Skin epidermis (tissue), 12 donors: ENCODE data around the gene INTS3.
A peak's percentile ranks its signal among the peaks of the same experiment; 100 is the strongest.
"Not testable (repeated sequence)": the region's sequence is repeated elsewhere in the genome, so short reads cannot be mapped to it uniquely, and the experiment has no call there.

ENCODE experiments used
- H3K27ac ChIP-seq, 21 experiments: fragments of 200-600 bp; sonication (generic) in 11 of 21; one replicate each; pipeline ENCODE4 v1.5.0; 2020; ENCODE audit warnings: mild to moderate bottlenecking in 3 of 21, inconsistent platforms in 2 of 21, moderate library complexity in 2 of 21
- H3K4me3 ChIP-seq, 7 experiments: fragments of 200-600 bp; sonication (generic) in 2 of 7; one replicate each; pipeline ENCODE4 v1.5.0; 2020; ENCODE audit warnings: inconsistent platforms in 2 of 7, mild to moderate bottlenecking in 2 of 7, moderate library complexity in 1 of 7

INTS3 gene

DNA sequence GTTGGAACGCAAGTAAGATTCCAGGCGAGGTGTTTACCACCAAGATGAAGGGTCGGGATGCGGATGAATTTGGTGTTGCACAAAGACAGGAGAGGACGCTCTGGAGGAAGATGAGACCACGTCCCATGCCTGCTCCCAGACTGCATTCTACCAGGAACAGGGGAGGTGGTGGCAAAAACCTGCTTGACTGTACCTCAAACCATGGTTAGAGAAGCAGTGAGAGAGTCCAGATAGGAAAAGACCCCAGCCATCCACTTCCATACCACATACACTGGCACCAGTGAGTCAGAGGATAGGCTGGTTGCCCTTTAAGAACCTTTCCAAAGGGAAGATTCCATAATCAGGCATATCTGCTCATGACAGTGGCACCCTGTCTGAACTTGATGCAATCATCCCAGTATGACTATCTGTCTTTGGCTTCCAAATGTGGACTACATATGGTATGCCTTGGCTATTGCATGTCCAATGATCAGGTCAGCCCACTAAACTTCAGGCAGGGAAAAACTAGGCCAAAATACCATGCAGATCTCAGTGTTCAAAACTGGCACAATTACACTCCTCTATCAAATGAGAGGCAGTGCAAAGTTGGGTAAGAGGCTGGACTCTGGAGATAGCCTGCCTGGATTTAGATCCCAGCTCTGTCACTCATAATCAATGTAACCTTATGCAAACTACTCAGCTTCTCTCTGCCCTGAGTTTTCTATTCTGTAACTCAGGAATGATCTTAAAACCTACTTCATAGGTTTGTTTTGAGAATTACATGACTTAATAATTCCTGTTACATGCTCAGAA is 28.7 kb upstream of the INTS3 start:
- H3K4me3 ChIP-seq, result no peak overlapping the region
- H3K27ac ChIP-seq, result peak overlapping the region in 16 of 21 experiments; percentile 24 to 89 (median 64)

DNA sequence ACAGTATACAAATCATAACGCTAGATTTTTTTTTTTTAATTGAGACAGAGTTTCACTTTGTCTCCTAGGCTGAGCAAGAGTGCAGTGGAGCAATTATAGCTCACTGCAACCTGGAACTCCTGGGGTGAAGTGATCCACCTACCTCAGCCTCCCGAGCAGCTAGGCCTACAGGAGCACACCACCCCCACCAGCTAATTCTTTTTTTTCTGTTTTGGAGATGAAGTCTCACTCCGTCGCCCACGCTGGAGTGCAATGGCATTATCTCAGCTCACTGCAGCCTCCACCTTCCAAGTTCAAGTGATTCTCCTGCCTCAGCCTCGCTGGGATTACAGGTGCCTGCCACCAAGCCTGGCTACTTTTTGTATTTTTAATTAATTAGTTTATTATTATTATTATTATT is 28.1 kb upstream of the INTS3 start:
- no peak overlapping the region for H3K4me3 ChIP-seq
- peak overlapping the region in 4 of 21 experiments; percentile 16 to 79 (median 29) for H3K27ac ChIP-seq

DNA sequence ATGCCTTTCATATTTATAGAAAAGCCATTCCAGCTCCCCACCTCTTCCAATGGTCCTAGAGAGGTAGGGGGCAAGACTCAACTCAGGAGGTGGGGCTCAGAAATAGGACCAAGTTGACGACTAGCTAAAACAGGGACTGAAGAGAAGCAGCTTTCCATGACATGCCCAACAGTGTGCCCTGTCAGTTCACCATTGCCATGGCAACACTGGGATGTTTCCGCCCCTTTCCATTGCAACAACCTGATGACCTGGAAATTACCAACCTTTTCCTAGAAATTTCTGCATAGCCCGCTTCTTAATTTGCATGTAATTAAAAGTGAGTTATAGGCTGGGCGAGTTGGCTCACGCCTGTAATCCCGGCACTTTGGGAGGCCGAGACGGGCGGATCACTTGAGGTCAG is 22.4 kb upstream of the INTS3 start:
- Histone ChIP-seq H3K27ac (no peak overlapping the region), H3K4me3 (no peak overlapping the region)

DNA sequence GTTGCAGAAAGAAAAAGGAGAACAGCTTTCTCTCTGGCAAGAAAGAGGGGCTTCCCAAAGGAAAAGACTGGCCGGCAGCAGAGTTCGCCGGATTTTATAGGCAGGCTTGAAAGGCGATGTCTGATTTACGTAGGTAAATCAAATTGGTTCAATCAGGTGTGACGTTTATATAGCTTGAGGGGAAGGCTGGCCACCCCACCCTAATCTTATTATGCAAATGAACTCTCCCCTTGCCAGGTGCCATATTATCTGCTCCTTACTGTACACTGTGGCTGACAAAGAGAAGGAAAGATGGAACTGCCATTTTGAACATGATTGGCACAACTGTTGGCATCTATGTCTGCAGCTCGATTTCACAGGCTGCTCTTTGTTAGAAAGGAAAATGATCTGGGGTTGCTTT is 16.8 kb upstream of the INTS3 start:
- H3K4me3 ChIP-seq, result no peak overlapping the region
- H3K27ac ChIP-seq, result no peak overlapping the region

DNA sequence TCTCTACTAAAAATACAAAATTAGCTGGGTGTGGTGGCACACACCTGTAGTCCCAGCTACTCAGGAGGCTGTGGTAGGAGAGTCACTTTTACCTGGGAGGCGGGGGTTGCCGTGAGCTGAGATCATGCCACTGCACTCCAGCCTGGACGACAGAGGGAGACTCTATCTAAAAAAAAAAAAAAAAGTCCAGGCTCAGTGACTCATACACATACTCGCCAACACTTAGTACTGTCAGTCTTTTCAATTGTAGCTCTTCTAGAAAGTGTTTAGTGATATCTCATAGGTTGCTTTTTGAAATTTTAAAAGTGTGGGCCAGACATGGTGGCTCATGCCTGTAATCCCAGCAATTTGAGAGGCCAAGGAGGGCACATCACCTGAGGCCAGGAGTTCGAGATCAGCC is 11.6 kb upstream of the INTS3 start:
- H3K27ac ChIP-seq, H3K4me3 ChIP-seq: not testable (repeated sequence)

DNA sequence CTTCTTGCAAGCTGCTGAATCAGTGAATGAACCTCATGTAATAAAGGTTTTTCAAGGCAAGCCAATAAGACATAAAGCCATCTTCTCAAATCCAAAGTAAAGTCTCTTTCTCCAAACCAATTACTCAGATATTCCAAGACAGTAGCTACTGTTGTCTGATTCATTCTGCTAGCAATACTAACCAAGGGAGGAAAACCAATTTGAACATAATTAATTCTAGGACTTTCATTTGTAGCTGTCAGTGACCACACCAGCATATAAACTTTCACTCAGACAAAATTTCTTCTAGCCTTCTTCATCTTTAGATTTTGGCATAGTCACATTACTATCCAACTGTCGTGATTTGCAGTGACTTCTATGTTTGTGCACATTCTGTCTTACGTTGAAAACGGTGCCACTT is 10.5 kb upstream of the INTS3 start:
- no peak overlapping the region for H3K4me3 ChIP-seq
- no peak overlapping the region for H3K27ac ChIP-seq

DNA sequence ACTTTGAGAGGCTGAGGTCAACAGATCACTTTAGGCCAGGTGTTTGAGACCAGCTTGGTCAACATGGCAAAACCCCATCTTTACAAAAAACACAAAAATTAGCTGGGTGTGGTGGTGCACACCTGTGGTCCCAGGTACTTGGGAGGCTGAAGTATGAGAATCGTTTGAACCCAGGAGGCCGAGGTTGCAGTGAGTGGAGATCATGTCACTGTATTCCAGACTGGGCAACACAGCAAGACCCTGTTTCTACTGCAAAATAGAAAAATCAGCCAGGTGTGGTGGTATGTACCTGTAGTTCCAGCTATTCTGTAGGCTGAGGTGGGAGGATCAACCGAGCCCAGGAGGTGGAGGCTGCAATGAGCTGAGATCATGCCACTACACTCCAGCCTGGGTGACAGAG is 4.2 kb upstream of the INTS3 start:
- Histone ChIP-seq H3K27ac (no peak overlapping the region), H3K4me3 (no peak overlapping the region)

DNA sequence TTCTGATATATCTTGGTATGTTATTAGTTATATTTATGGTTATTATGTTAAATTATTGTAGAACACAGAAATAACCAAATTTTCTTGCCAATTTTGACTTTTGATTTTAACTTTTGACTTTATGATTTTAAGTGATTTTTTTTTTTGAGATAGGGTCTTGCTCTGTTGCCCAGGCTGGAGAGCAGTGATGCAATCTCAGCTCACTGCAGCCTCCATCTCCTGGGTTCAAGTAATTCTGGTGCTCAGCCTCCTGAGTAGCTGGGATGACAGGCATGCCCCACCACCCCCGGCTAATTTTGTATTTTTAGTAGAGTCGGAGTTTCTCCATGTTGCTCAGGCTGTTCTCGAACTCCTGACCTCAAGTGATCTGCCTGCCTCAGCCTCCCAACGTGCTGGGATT is 3.2 kb upstream of the INTS3 start:
- not testable (repeated sequence) for H3K4me3 ChIP-seq, H3K27ac ChIP-seq

DNA sequence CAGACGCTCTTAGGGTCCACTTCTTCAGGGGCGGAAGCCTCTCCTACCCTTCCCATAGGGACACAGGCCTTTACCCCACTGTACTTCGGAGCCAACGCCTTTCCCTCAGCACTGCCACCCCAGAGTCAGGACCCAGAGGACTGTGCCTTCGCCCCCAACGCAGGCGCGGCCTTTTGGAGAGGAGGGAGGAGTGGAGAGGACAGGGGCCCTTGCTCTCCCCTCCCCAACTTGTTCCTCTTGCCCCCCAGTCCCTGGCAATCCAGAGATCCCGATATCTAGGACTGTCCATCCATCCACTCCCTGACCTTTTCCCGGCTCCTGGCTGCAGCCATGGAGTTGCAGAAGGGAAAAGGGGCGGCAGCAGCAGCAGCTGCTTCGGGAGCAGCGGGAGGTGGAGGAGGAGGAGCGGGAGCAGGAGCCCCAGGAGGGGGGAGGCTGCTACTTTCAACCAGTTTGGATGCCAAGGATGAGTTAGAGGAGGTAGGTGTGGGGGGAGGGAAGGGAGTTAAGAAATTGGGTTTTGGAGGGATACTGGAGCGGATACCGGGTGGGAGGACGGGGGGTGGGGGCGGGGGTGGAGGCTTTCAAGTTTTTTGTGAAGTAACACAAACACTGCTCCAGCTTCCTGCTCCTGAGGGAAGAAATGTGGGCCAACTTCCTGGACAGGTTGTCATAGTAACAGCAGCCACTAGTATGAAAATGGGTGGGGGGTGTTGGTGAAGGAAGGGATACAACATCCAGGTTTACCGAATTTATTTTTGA is 636 bp downstream of the INTS3 start:
- Histone ChIP-seq H3K27ac (peak overlapping the region; percentile 79 to 100 (median 98)), H3K4me3 (peak overlapping the region; percentile 46 to 86 (median 74))

DNA sequence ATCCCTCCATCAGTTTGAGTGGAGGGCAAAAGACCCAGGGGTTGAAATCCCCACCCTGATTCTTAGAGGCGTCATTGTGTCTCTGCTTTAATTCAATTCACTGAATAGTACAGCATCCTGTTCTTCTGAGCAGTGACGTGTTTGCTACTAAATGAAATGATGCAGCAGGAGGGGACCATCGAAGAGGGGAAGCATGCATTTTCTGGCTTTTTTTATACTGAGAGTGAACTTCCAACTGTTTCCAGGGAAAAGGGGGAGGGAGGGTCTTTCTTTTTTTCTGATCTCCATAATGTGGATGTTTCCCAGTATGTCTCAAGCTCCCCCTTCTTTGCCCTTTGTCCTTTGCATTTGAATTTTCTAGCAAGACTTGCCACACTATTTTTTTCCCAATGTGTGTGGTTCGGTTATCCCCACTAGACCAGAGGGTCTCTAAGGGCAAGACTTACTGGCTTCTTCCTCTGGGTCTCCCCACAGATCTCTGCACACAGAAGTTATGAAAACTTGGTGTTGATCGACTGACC is 2.7 kb downstream of the INTS3 start:
- no peak overlapping the region for H3K4me3 ChIP-seq

DNA sequence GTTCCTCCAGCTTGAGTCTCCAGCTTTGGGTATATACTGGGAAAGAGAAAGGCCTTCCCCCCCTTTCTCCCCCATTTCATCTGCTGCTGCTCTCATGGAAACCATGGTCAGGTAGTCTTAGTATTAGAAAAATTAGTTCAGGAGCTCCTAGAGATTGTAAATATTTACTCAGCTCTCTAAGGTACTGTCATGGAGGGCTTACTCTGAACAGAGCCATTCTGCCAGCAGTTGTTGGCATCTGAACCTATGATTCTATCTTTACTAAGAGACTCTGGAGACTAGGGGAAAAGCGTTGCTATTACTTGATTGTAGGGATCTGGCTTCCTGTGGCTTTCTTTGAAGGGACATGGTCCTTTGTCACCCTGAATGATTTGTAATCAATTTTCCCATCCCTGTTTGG is 6.1 kb downstream of the INTS3 start:
- Histone ChIP-seq H3K4me3 (no peak overlapping the region), H3K27ac (peak overlapping the region in 4 of 21 experiments; percentile 1 to 69 (median 34))

More for the DNA sequence above, 2.7 kb downstream of the INTS3 start:
- H3K27ac ChIP-seq, result peak overlapping the region in 5 of 21 experiments; percentile 2 to 99 (median 16)

DNA sequence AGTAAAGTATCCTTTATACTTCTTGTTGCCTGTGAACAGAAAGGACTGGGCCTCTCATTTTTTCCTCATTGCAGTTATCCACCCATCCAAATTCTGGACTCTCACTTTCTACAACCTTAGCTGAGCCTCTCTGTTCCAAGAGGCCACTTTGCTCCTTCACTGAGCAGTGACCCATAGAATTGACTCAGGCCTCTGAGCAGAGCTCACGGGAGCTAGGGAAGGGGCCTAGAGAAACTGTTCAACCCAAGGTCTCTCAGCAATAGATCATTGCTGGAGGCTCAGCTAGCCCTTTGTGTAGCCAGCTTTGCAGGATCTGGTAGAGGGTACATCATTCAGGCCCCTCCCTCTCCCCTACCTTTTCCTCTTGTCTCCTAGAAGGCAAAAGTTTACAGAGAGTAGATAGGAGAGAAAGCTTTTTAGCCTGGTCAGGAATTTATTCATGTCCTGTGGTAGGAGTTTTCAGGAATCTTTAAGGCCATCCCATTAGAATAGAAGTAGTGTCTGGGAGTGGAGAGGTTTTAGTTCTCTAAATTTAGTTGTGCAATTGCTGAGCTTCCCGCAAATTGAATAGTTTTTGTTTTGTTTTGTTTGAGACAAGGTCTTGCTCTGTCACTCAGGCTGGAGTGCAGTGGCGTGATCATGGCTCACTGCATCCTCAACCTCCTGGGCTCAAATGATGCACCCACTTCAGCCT is 6.7 kb downstream of the INTS3 start:
- Histone ChIP-seq H3K4me3 (no peak overlapping the region), H3K27ac (peak overlapping the region in 7 of 21 experiments; percentile 1 to 69 (median 24))

DNA sequence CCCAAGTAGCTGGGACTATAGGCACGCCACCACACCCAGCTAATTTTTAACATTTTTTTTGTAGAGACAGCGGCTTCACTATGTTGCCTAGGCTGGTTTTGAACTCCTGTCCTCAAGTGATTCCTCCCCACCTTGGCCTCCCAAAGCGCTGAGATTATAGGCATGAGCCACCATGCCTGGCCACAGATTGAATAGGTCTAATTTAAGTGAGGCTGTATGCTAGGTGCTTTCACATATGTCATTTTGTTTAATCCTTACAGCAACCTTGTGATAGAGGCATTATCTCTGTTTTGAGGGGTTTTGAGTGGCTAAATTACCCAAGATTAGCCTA is 7.2 kb downstream of the INTS3 start:
- no peak overlapping the region for H3K4me3 ChIP-seq
- H3K27ac ChIP-seq, result peak overlapping the region in 4 of 21 experiments; percentile 0 to 69 (median 19)

DNA sequence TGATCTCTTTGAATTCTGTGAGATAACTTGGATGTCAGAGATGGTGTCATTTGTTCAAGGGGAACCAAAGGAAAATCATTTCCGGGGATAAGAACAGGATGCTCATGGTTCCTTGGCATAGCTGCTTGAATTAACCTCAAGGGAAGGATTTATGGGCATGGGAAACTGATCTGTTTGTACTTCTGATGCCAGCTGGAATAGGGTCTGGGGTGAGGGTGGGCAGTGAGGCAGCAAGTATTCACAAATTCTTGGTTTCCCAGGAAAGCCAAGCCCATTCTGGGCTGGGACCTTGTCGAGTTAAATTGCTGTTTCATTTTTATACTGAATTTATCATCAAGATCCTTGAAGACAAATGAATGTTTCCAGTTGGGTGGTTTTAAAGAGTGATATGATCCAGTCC is 14.1 kb downstream of the INTS3 start:
- Histone ChIP-seq H3K27ac (peak overlapping the region in 3 of 21 experiments; percentile 16 to 29 (median 18)), H3K4me3 (no peak overlapping the region)

DNA sequence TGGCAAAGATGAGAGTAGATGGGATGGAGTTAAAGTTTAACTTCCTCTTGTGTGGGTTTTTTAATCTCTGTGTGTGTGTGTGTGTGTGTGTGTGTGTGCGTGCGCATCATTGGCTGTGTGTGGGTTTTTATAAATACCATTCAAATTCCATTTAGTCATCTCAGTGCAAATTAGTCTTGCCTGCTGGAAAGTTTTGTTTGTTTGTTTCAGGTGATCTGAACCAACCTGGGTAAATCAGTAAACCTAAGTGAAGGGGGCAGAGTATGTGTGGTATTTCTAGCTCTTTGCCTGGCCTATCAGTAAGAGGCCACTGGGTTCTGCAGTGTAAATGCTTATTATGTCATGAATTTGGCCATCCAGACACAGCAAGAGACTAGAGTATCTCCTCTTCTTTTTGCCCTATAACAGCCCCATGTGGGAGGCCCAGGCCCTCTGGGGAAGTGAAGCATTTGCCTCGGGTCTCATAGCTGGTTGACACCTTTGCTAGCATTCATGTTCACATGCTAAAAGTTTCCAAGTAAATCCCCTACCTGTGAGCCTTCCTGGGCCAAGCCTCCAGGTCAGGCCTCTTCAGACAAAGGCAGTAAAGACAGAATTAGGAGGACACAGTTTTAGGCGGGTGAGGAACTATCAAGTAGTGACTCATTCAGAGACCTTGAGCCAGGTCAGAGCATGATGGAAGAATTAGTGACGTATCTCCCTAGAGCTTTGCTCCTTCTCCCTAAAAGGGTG is 14.7 kb downstream of the INTS3 start:
- H3K27ac ChIP-seq, result peak overlapping the region in 6 of 21 experiments; percentile 18 to 72 (median 28)
- H3K4me3 ChIP-seq, result no peak overlapping the region

DNA sequence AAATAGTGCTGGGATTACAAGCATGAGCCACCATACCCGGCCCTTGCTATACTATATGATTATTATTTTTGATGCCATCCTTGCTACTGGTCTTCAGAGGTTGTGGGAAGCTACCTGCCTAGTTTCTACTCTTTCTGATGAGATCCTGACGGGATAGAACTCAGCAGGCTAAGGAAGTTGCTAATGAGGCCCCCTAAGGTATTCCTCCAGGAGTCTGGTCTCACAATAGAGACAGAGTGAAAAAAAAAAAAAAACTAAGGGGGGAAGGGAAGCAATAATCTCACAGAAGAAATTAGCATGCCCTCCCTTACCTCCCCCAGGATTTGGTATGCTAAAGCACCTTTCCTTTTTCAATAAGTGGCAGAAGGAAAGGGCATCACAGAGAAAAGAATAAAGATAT is 17.6 kb downstream of the INTS3 start:
- no peak overlapping the region for H3K4me3 ChIP-seq
- no peak overlapping the region for H3K27ac ChIP-seq

DNA sequence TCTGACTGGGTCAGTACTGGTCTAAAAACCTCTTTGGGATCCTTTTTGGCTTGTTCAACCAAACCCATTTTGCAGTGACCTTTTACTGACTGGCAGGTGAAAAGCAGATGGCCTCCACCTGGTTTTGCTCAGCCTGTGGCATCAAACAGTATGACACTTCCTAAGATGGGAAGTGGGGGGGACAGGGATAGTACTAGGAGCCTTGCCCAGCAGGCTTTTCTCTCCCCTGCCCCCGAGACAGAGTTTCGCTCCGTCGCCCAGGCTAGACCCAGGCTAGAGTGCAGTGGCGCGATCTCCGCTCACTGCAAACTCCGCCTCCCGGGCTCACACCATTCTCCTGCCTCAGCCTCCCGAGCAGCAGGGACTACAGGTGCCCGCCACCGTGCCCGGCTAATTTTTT is 18.3 kb downstream of the INTS3 start:
- H3K4me3 ChIP-seq, result no peak overlapping the region
- no peak overlapping the region for H3K27ac ChIP-seq

DNA sequence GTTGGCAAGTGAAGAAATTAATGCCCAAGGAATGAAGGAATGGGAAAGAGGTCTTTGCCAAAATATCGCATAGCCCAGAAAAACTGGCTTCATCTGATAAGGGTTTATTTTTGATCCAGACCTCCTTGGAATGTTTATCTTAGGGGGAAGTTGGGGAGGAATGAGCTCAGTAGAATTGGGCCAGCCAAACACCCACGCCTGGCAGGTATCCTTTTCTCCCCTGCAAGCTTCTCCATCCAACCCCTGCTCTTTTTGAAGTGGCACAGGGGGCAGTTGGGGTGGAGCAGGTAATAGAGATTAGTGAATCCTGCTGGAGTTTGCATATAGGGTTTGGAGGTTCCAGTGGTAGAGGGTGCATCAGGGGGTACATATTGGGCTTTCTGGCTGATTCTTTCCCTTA is 21.1 kb downstream of the INTS3 start:
- H3K4me3 ChIP-seq, result no peak overlapping the region
- peak overlapping the region in 1 of 21 experiments; percentile 33 for H3K27ac ChIP-seq

DNA sequence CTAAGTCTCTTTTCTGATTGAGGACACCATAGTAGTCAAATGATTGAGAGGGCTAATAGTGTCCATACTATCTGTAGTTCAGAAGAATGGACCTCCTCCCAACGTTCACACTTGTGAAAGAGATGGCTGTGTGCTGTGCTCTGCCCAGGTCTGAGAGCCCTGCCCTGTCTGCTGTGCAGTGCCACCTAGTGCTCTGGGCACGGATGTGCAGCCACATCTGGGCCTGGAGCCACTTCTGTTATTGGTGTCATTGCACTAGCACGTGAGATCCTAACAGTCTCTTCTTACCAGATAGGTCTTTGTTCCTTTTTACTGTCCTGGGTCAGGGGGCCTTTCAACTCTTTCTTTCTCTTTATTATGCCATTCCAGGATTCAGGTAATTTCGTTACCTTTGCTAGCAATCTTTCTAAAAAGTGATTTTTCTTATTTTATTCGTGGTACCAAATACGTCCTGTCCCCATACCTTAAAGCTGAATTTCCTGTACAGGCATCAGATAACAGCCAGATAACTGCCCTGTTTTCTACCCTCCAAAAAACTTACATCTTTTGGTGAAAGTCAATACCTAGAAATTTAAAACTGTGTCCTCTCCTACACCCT is 21.7 kb downstream of the INTS3 start:
- peak overlapping the region in 12 of 21 experiments; percentile 0 to 66 (median 34) for H3K27ac ChIP-seq

More for the DNA sequence above, 21.7 kb downstream of the INTS3 start:
- no peak overlapping the region for H3K4me3 ChIP-seq
